Measurements from ENCODE around the gene BCS1L.

GRCh38 chr2:218627939-218628338, 31.5 kb upstream of the BCS1L start:
- TF ChIP-seq POLR2A (IDR thresholded peaks at IDR 0.05), result no peak
- TF ChIP-seq, protein P1, sequence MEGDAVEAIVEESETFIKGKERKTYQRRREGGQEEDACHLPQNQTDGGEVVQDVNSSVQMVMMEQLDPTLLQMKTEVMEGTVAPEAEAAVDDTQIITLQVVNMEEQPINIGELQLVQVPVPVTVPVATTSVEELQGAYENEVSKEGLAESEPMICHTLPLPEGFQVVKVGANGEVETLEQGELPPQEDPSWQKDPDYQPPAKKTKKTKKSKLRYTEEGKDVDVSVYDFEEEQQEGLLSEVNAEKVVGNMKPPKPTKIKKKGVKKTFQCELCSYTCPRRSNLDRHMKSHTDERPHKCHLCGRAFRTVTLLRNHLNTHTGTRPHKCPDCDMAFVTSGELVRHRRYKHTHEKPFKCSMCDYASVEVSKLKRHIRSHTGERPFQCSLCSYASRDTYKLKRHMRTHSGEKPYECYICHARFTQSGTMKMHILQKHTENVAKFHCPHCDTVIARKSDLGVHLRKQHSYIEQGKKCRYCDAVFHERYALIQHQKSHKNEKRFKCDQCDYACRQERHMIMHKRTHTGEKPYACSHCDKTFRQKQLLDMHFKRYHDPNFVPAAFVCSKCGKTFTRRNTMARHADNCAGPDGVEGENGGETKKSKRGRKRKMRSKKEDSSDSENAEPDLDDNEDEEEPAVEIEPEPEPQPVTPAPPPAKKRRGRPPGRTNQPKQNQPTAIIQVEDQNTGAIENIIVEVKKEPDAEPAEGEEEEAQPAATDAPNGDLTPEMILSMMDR (IDR thresholded peaks at IDR 0.05), result no peak

Data from stomach (tissue), 4 donors.